ENCODE data around the gene AMELX. TPM values are rescaled to one million over a fixed set of nuclear protein-coding genes. Genes with fewer than 3 reads are reported as not detected.

AMELX gene
- total RNA-seq, 2 experiments from 2014 or later = not detected

DNA sequence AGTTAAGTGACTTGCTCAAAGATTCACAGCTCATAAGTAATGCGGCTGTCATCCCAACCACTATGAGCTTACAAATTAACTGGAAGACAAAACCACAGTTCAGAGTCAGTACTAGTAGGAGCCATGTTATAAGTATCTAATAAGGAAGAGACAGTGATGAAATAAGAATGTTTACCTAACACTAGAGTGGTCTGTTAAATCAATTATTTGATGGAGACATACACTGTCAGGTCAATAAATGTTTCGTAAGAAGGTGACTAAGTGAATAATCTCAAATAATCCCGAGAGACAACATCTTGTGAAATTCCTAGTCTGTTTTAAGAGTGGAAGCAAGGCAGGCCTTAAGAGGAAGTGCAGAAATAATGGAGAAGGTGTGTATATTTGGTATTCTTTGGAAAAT, 25.8 kb upstream of the AMELX start:
- intact Hi-C loops (cut with micrococcal nuclease) = no loop called here
- H3K27me3 Mint-ChIP-seq = no peaks in the 10 kb centered on the region
- ChIA-PET POLR2A (no interaction called here), CTCF (no interaction called here)
- no peaks in the 10 kb centered on the region for H3K9me3 Mint-ChIP-seq
- no peak for ATAC-seq
- H3K4me1 Mint-ChIP-seq (ENCODE audit: low read depth) = no peaks in the 10 kb centered on the region
- TF ChIP-seq, protein P1, sequence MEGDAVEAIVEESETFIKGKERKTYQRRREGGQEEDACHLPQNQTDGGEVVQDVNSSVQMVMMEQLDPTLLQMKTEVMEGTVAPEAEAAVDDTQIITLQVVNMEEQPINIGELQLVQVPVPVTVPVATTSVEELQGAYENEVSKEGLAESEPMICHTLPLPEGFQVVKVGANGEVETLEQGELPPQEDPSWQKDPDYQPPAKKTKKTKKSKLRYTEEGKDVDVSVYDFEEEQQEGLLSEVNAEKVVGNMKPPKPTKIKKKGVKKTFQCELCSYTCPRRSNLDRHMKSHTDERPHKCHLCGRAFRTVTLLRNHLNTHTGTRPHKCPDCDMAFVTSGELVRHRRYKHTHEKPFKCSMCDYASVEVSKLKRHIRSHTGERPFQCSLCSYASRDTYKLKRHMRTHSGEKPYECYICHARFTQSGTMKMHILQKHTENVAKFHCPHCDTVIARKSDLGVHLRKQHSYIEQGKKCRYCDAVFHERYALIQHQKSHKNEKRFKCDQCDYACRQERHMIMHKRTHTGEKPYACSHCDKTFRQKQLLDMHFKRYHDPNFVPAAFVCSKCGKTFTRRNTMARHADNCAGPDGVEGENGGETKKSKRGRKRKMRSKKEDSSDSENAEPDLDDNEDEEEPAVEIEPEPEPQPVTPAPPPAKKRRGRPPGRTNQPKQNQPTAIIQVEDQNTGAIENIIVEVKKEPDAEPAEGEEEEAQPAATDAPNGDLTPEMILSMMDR (IDR thresholded peaks at IDR 0.05) = no peak
- H3K36me3 Mint-ChIP-seq (ENCODE audit: low read depth) = no peaks in the 10 kb centered on the region
- H3K4me3 Mint-ChIP-seq = no peak overlapping the region
- H3K27ac Mint-ChIP-seq = no peak overlapping the region
- no peak for DNase-seq

DNA sequence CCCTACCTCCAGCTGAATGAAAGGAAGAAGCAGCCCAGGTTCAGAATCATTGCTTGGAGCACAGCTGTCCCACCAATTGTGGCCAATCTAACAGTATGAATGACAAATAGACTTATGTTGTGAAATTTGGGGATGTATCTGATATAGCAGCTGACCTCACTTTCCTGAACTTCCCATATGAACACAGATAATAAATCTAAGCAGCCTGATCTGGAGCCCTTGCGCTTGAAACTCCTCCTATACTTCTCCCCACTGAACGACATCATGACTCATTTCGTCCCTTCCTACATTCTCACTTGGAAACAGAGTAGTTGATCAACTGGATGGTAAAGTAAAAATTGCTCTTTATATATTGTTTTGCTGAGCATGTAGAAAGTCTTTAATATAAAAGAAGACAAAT, 24.2 kb upstream of the AMELX start:
- H3K27ac Mint-ChIP-seq = no peak overlapping the region
- DNase-seq (no peak), ATAC-seq (no peak)
- intact Hi-C loops (cut with micrococcal nuclease) = no loop called here
- H3K4me3 Mint-ChIP-seq = no peak overlapping the region
- H3K36me3 Mint-ChIP-seq (ENCODE audit: low read depth) = no peaks in the 10 kb centered on the region
- CTCF ChIA-PET = no interaction called here
- H3K9me3 Mint-ChIP-seq = no peaks in the 10 kb centered on the region
- H3K4me1 Mint-ChIP-seq (ENCODE audit: low read depth) = no peaks in the 10 kb centered on the region
- POLR2A ChIA-PET = no interaction called here
- no peaks in the 10 kb centered on the region for H3K27me3 Mint-ChIP-seq
- TF ChIP-seq, protein P1 (IDR thresholded peaks at IDR 0.05) = no peak

DNA sequence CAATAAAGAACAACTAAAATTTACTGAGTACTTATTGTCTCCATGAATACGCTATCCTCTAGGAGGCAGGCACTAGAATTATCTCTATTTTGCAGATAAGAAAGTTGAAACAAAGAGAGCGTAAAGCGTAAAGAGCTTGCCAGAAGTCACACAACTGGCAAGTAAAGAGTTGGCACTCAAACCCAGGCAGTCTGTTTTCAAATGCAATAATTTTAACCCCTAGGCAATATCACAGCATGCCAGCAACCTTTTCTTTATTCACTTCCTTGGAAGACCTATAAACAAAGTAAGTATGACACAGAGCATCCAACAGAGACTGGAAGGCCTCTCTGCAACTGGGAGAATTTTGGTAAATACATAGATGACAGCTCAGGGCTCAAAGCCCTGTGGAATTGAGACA, 23.2 kb upstream of the AMELX start:
- ChIA-PET POLR2A (no interaction called here), CTCF (no interaction called here)
- Mint-ChIP-seq H3K4me1 (ENCODE audit: low read depth) (no peaks in the 10 kb centered on the region), H3K27ac (no peak overlapping the region), H3K9me3 (no peaks in the 10 kb centered on the region), H3K36me3 (ENCODE audit: low read depth) (no peaks in the 10 kb centered on the region), H3K4me3 (no peak overlapping the region), H3K27me3 (no peaks in the 10 kb centered on the region)
- ATAC-seq (no peak), DNase-seq (no peak)
- intact Hi-C loops (cut with micrococcal nuclease) = no loop called here
- TF ChIP-seq, protein P1 (IDR thresholded peaks at IDR 0.05) = no peak

- no peaks in the 10 kb centered on the region for H3K27me3 Mint-ChIP-seq
- no peak for ATAC-seq
- POLR2A ChIA-PET = no interaction called here
- intact Hi-C loops (cut with micrococcal nuclease) = no loop called here
- TF ChIP-seq, protein P1 (IDR thresholded peaks at IDR 0.05) = no peak
- H3K9me3 Mint-ChIP-seq = no peaks in the 10 kb centered on the region
- CTCF ChIA-PET = no interaction called here
- H3K4me1 Mint-ChIP-seq (ENCODE audit: low read depth) = no peaks in the 10 kb centered on the region
- no peak overlapping the region for H3K4me3 Mint-ChIP-seq
- no peak overlapping the region for H3K27ac Mint-ChIP-seq
- DNase-seq = no peak
- H3K36me3 Mint-ChIP-seq (ENCODE audit: low read depth) = no peaks in the 10 kb centered on the region
Observed at GRCh38 chrX:11272290-11272689, 20.9 kb upstream of the AMELX start.

- ChIA-PET POLR2A (no interaction called here), CTCF (no interaction called here)
- no peaks in the 10 kb centered on the region for H3K36me3 Mint-ChIP-seq (ENCODE audit: low read depth)
- TF ChIP-seq, protein P1 (IDR thresholded peaks at IDR 0.05) = no peak
- H3K4me1 Mint-ChIP-seq (ENCODE audit: low read depth) = no peaks in the 10 kb centered on the region
- no peaks in the 10 kb centered on the region for H3K9me3 Mint-ChIP-seq
- ATAC-seq (no peak), DNase-seq (no peak)
- intact Hi-C loops (cut with micrococcal nuclease) = no loop called here
- H3K4me3 Mint-ChIP-seq = no peak overlapping the region
- H3K27ac Mint-ChIP-seq = no peak overlapping the region
- H3K27me3 Mint-ChIP-seq = no peaks in the 10 kb centered on the region
Observed at GRCh38 chrX:11272863-11273262, 20.4 kb upstream of the AMELX start.
